SK-N-SH (cell line): Measurements from ENCODE around the gene CRB1. TPM values are rescaled to one million over a fixed set of nuclear protein-coding genes. Genes with fewer than 3 reads are reported as not detected.

Source experiments
- CTCF ChIA-PET: fragments of 300-600, 350-600 bp; formaldehyde crosslinking; extraction: SDS; loops from one replicate; lab custom pipeline; 2021; lab: Yijun Ruan, JAX
- POLR2A ChIA-PET: fragments of 350-600 bp; sonication (Branson Sonifier 250); formaldehyde crosslinking; extraction: SDS; loops from one replicate; lab custom pipeline; 2020; ENCODE audit warnings: antibody characterized with exemption, inconsistent platforms; lab: Yijun Ruan, JAX
- DNase-seq: peaks from one replicate; pipeline ENCODE4 v3.0.0; 2012
- H2AFZ ChIP-seq: fragments of 200-600 bp; sonication (generic); 2 replicates; pipeline ENCODE4 v1.8.1; 2016; ENCODE audit warnings: antibody characterized with exemption, mild to moderate bottlenecking, low read depth
- H3F3A ChIP-seq: fragments of 200-600 bp; sonication (generic); replicated peaks from 2 replicates; pipeline ENCODE3; 2016; ENCODE audit warnings: antibody characterized with exemption, mild to moderate bottlenecking; ENCODE audit not compliant: insufficient read depth
- H3K27ac ChIP-seq, 2 experiments: fragments of 200-500 bp in 1 of 2; fragments of 200-600 bp in 1 of 2; sonication (Bioruptor generic) in 1 of 2; sonication (generic), shearing (Covaris generic) in 1 of 2; 2 replicates each; pipeline versions ENCODE4 v1.5.1 to v1.6.1; 2014 to 2016; ENCODE audit warnings: low read depth in 2 of 2, inconsistent platforms in 1 of 2, low read length in 1 of 2, mild to moderate bottlenecking in 1 of 2, mixed read lengths in 1 of 2
- H3K27me3 ChIP-seq: fragments of 200-600 bp; sonication (generic), shearing (Covaris generic); 2 replicates; pipeline ENCODE4 v1.6.1; 2016; ENCODE audit warnings: mixed run types; ENCODE audit not compliant: insufficient read depth
- H3K36me3 ChIP-seq, 2 experiments: fragments of 200-500 bp in 1 of 2; fragments of 200-600 bp in 1 of 2; sonication (Bioruptor generic) in 1 of 2; sonication (generic) in 1 of 2; replicated peaks in 1 of 2; 2 replicates each; pipeline versions ENCODE3 to v1.5.1; 2014 to 2016; ENCODE audit warnings: low read length in 1 of 2, mild to moderate bottlenecking in 1 of 2; ENCODE audit not compliant: insufficient read depth in 2 of 2, control insufficient read depth in 1 of 2
- H3K4me1 ChIP-seq, 2 experiments: fragments of 200-500 bp in 1 of 2; fragments of 200-600 bp in 1 of 2; sonication (Bioruptor generic) in 1 of 2; sonication (generic), shearing (Covaris generic) in 1 of 2; 2 replicates each; pipeline versions ENCODE4 v1.5.1 to v1.6.1; 2014 to 2016; ENCODE audit warnings: low read depth in 1 of 2, low read length in 1 of 2, mixed run types in 1 of 2; ENCODE audit not compliant: insufficient read depth in 2 of 2, control insufficient read depth in 1 of 2
- H3K4me2 ChIP-seq: fragments of 200-600 bp; sonication (generic), shearing (Covaris generic); 2 replicates; pipeline ENCODE4 v1.6.1; 2017; ENCODE audit warnings: mixed run types
- H3K4me3 ChIP-seq, 2 experiments: fragments of 200-500 bp in 1 of 2; fragments of 200-600 bp in 1 of 2; sonication (Bioruptor generic) in 1 of 2; sonication (generic), shearing (Covaris generic) in 1 of 2; 2 replicates each; pipeline versions ENCODE4 v1.5.1 to v1.8.1; 2014 to 2016; ENCODE audit warnings: low read depth in 2 of 2, inconsistent platforms in 1 of 2, low read length in 1 of 2, mild to moderate bottlenecking in 1 of 2, mixed read lengths in 1 of 2, moderate library complexity in 1 of 2
- H3K79me2 ChIP-seq: fragments of 200-600 bp; sonication (generic); 2 replicates; pipeline ENCODE4 v1.8.1; 2017; ENCODE audit warnings: mild to moderate bottlenecking; ENCODE audit not compliant: insufficient read depth
- H3K9ac ChIP-seq: fragments of 200-600 bp; sonication (generic); 2 replicates; pipeline ENCODE4 v1.6.1; 2017; ENCODE audit warnings: mixed run types
- H3K9me2 ChIP-seq: fragments of 200-600 bp; sonication (generic); 2 replicates; pipeline ENCODE4 v1.6.1; 2017; ENCODE audit warnings: mixed run types
- H3K9me3 ChIP-seq: fragments of 200-600 bp; sonication (generic); 2 replicates; pipeline ENCODE4 v1.6.1; 2017; ENCODE audit warnings: mixed run types, mild to moderate bottlenecking, moderate library complexity
- H4K20me1 ChIP-seq: fragments of 200-600 bp; sonication (generic); 2 replicates; pipeline ENCODE4 v1.6.1; 2017; ENCODE audit warnings: mild to moderate bottlenecking, mixed run types; ENCODE audit not compliant: insufficient read depth
- EP300 ChIP-seq, 2 experiments: IDR thresholded peaks; 2 replicates each; pipeline versions ENCODE4 v1.4.0 to v1.6.1; 2012; ENCODE audit warnings: borderline replicate concordance in 1 of 2, low read depth in 1 of 2, low read length in 1 of 2
- FOXJ3 ChIP-seq: sonication (generic); formaldehyde crosslinking; IDR thresholded peaks from 2 replicates; pipeline ENCODE4 v1.5.1; 2020; ENCODE audit warnings: mild to moderate bottlenecking, missing genetic modification reagents
- FOXM1 ChIP-seq: IDR thresholded peaks from 2 replicates; pipeline ENCODE4 v1.4.0; 2012; ENCODE audit warnings: low read depth, mild to moderate bottlenecking
- GATA2 ChIP-seq: sonication (generic); formaldehyde crosslinking; IDR thresholded peaks from 2 replicates; pipeline ENCODE4 v1.5.0; 2020; ENCODE audit warnings: mild to moderate bottlenecking, missing genetic modification reagents
- JUND ChIP-seq: IDR thresholded peaks from 2 replicates; pipeline ENCODE4 v1.4.0; 2012
- MEF2A ChIP-seq: IDR thresholded peaks from 2 replicates; pipeline ENCODE4 v1.4.0; 2012; ENCODE audit warnings: low read depth, borderline replicate concordance
- MXI1 ChIP-seq: IDR thresholded peaks from 2 replicates; pipeline ENCODE4 v1.6.1; 2012; ENCODE audit warnings: mild to moderate bottlenecking, low read depth, low read length, improper control_type of control experiment
- NFIC ChIP-seq: IDR thresholded peaks from 2 replicates; pipeline ENCODE4 v1.4.0; 2012; ENCODE audit warnings: borderline replicate concordance
- NRF1 ChIP-seq: IDR thresholded peaks from 2 replicates; pipeline ENCODE4 v1.6.1; 2012; ENCODE audit warnings: low read depth, mild to moderate bottlenecking, low read length
- POLR2AphosphoS5 ChIP-seq: IDR thresholded peaks from 2 replicates; pipeline ENCODE4 v1.6.1; 2012; ENCODE audit warnings: low read depth, low read length
- RCOR1 ChIP-seq: fragments of 150-350 bp; IDR thresholded peaks from 2 replicates; pipeline ENCODE4 v1.6.1; 2017; ENCODE audit warnings: antibody characterized with exemption, low read length
- SIN3A ChIP-seq: IDR thresholded peaks from 2 replicates; pipeline ENCODE4 v1.6.1; 2012; ENCODE audit warnings: low read depth, mild to moderate bottlenecking, low read length, moderate library complexity, borderline replicate concordance
- TAF1 ChIP-seq: IDR thresholded peaks from 2 replicates; pipeline ENCODE4 v1.6.1; 2012; ENCODE audit warnings: low read depth, mild to moderate bottlenecking, low read length, moderate library complexity, borderline replicate concordance
- TCF12 ChIP-seq: IDR thresholded peaks from 2 replicates; pipeline ENCODE4 v1.4.0; 2012
- TEAD4 ChIP-seq: IDR thresholded peaks from 2 replicates; pipeline ENCODE4 v1.4.0; 2012; ENCODE audit warnings: mild to moderate bottlenecking, borderline replicate concordance; ENCODE audit not compliant: insufficient read depth
- USF1 ChIP-seq: IDR thresholded peaks from 2 replicates; pipeline ENCODE4 v1.4.0; 2012; ENCODE audit warnings: low read depth, borderline replicate concordance
- YY1 ChIP-seq: IDR thresholded peaks from 2 replicates; pipeline ENCODE4 v1.4.0; 2012; ENCODE audit warnings: low read depth, mild to moderate bottlenecking
- WGBS: methylation state at CpG from one replicate; pipeline ENCODE4 v1.1.6; 2017; ENCODE audit warnings: low lambda C conversion rate; 5-methylcytosine and 5-hydroxymethylcytosine counted together
- polyA plus RNA-seq, 3 experiments: library from polyadenylated mRNA; depleted of rRNA; stranded (reverse); fragments of >200 nt; gene quantifications; 2 replicates each; pipeline ENCODE4 v1.2.3, GENCODE V29; 2012
- TF ChIP-seq, protein P1 (sequence below): IDR thresholded peaks from 2 replicates; pipeline ENCODE4; 2012
- TF ChIP-seq, protein P2 (sequence below): fragments of 150-350 bp; IDR thresholded peaks from 2 replicates; pipeline ENCODE4 v1.6.1; 2016; ENCODE audit warnings: mild to moderate bottlenecking, low read depth, low read length

The CRB1 gene
- polyA plus RNA-seq, 1 of the 3 experiments (the other 2 are of a cell fraction), result 0.13 TPM

DNA sequence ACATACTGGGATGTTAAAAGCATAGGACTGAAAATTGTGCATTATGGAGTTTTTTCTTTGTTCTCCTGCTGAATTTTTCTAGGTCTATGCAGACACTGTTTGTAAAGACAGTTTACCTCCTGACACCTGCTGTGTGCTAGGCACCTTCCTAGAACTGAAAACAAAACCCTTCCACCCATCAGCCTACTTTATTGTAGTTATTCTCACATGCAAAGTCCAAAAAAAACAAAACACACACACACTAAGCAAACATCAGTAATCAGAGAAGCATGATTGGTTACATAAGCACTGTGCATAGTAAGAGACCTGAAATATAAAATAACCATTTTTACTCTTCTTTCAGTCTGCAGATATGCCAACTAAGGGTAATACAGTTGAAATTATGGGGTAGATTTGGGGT lies 195.1 kb downstream of the CRB1 start:
- peaks cover 0 to 8% of the 10 kb centered on the region in 2 experiments; a peak in 2 of 4 replicates for H3K4me1 ChIP-seq
- no peak overlapping the region for H3K9ac ChIP-seq
- H4K20me1 ChIP-seq, result no peaks in the 10 kb centered on the region
- H3K4me3 ChIP-seq, result no peak overlapping the region
- H3K27me3 ChIP-seq, result no peaks in the 10 kb centered on the region
- H3K36me3 ChIP-seq, result no peaks in the 10 kb centered on the region
- ChIA-PET CTCF (no interaction called here), POLR2A (no interaction called here)
- no peak overlapping the region for H2AFZ ChIP-seq
- H3K9me2 ChIP-seq, result no peaks in the 10 kb centered on the region
- no peak overlapping the region for H3K4me2 ChIP-seq
- H3F3A ChIP-seq, result no peaks in the 10 kb centered on the region
- TF ChIP-seq POLR2AphosphoS5, result no peak
- TF ChIP-seq RCOR1, result no peak
- no peak for TF ChIP-seq FOXM1
- TF ChIP-seq NFIC, result no peak
- TF ChIP-seq YY1, result no peak
- DNase-seq, result no peak
- no peaks in the 10 kb centered on the region for H3K9me3 ChIP-seq
- H3K79me2 ChIP-seq, result no peaks in the 10 kb centered on the region
- no peak overlapping the region for H3K27ac ChIP-seq

GRCh38 chr1:197464044-197464443 lies 196.0 kb downstream of the CRB1 start:
- H2AFZ ChIP-seq, result no peak overlapping the region
- H3K4me1 ChIP-seq, result peaks cover 0 to 8% of the 10 kb centered on the region in 2 experiments; a peak in 2 of 4 replicates
- H3K79me2 ChIP-seq, result no peaks in the 10 kb centered on the region
- WGBS, result 65% methylated on average over 7 of the region's 7 CpGs
- TF ChIP-seq, protein P1, sequence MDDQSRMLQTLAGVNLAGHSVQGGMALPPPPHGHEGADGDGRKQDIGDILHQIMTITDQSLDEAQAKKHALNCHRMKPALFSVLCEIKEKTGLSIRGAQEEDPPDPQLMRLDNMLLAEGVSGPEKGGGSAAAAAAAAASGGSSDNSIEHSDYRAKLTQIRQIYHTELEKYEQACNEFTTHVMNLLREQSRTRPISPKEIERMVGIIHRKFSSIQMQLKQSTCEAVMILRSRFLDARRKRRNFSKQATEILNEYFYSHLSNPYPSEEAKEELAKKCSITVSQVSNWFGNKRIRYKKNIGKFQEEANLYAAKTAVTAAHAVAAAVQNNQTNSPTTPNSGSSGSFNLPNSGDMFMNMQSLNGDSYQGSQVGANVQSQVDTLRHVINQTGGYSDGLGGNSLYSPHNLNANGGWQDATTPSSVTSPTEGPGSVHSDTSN, result no peak
- no peak for TF ChIP-seq NFIC
- POLR2A ChIA-PET, result no interaction called here
- no peak overlapping the region for H3K9ac ChIP-seq
- no peak overlapping the region for H3K4me2 ChIP-seq
- no peaks in the 10 kb centered on the region for H4K20me1 ChIP-seq
- H3K27me3 ChIP-seq, result no peaks in the 10 kb centered on the region
- H3K9me3 ChIP-seq, result no peaks in the 10 kb centered on the region
- H3K9me2 ChIP-seq, result no peaks in the 10 kb centered on the region
- DNase-seq, result no peak
- H3K27ac ChIP-seq, result no peak overlapping the region
- no peak overlapping the region for H3K4me3 ChIP-seq
- no peaks in the 10 kb centered on the region for H3K36me3 ChIP-seq
- no peaks in the 10 kb centered on the region for H3F3A ChIP-seq
- CTCF ChIA-PET, result no interaction called here

DNA sequence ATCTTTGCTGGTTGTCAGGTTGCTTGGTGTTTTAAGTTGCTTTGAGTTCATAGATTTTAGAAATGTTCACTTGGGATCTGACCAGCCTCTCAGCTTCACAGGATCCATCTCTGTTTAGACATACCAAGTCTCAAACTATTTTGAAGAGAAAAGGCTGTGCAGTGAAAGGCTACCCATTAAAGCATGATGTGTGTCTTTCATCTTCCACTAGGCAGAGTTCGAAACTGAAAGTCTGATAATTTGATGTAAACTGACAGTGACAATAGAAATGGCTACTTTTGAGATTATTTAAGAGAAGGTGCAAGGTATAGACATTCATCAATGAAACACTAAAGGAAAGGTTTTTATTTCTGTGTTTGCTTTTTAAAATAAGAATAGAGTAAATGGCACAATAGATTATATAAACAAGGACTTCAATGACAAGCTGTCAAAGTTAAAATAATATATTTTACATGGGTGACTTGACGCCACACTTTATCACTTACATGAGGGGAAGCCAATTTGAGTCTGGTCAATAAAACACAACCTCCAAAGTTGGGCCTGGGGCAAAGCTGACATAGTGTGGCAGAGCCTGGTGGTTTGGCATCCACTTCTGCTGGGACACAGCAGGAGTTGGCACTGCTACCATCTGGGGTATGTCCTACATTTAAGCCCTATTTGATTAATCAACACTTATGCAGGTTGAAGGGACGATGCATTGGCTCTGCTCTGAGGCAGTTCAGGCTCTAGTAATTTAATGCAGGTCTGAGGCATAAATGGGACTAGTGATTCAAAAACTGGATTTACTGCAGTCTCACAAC lies 197.7 kb downstream of the CRB1 start:
- no peaks in the 10 kb centered on the region for H4K20me1 ChIP-seq
- H3K79me2 ChIP-seq, result no peaks in the 10 kb centered on the region
- no peaks in the 10 kb centered on the region for H3K9me2 ChIP-seq
- ChIA-PET POLR2A (no interaction called here), CTCF (no interaction called here)
- no peak overlapping the region for H3K4me2 ChIP-seq
- no peak for DNase-seq
- 0 out of 2 replicates have a peak overlapping the region, but pooled peaks have one; percentile 3 for H2AFZ ChIP-seq
- H3K27me3 ChIP-seq, result no peaks in the 10 kb centered on the region
- H3K9me3 ChIP-seq, result no peaks in the 10 kb centered on the region
- H3K27ac ChIP-seq, result no peak overlapping the region
- H3K4me1 ChIP-seq, result peaks cover 0 to 17% of the 10 kb centered on the region in 2 experiments; a peak in 2 of 4 replicates
- no peak overlapping the region for H3K4me3 ChIP-seq
- H3K9ac ChIP-seq, result no peak overlapping the region
- H3F3A ChIP-seq, result no peaks in the 10 kb centered on the region
- no peaks in the 10 kb centered on the region for H3K36me3 ChIP-seq
- WGBS, result 67% methylated on average over 3 of the region's 3 CpGs
- TF ChIP-seq NFIC (no peak), TEAD4 (no peak), NRF1 (no peak), JUND (no peak), GATA2 (CRISPR knock-in tag) (no peak), FOXM1 (no peak), EP300 (IDR thresholded peaks at IDR 0.05; ENCODE audit: borderline replicate concordance in 1 of 2, low read depth in 1 of 2, low read length in 1 of 2) (no peak), MEF2A (no peak), TCF12 (no peak), SIN3A (no peak), TAF1 (no peak), FOXJ3 (CRISPR knock-in tag) (no peak), USF1 (no peak), MXI1 (no peak)
- TF ChIP-seq, protein P2, sequence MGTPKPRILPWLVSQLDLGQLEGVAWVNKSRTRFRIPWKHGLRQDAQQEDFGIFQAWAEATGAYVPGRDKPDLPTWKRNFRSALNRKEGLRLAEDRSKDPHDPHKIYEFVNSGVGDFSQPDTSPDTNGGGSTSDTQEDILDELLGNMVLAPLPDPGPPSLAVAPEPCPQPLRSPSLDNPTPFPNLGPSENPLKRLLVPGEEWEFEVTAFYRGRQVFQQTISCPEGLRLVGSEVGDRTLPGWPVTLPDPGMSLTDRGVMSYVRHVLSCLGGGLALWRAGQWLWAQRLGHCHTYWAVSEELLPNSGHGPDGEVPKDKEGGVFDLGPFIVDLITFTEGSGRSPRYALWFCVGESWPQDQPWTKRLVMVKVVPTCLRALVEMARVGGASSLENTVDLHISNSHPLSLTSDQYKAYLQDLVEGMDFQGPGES, result no peak
